ENCODE results near the gene KCNT1.

The KCNT1 gene

DNA sequence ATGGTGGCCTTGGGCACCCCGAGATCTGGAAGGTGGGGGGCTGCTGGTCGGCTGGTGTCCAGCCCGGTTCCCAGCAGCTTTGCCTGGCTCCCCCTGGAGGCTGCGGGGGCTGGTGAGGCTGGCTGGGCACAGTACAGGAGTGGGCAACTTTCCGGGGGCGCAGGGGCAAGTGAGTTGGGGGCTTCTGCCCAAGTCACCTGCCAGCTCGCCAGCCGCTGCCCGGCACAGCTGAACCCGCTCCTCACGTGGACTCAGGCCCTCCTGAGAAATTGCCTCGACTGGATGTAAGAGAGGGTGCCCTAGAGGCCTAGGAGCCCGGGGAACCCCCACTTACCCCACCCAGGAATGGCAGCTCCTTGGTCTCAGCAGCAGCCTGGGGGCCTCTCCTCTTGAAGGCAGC lies 15.4 kb downstream of the KCNT1 start:
- DNase-seq (ENCODE audit: low spot score), result no peak
- in situ Hi-C loops (cut with MboI; ENCODE audit: low pct_unique_long_range_greater_than_20kb, low sequenced_read_pairs, unreplicated experiment), result no loop called here
- TF ChIP-seq, protein P1, sequence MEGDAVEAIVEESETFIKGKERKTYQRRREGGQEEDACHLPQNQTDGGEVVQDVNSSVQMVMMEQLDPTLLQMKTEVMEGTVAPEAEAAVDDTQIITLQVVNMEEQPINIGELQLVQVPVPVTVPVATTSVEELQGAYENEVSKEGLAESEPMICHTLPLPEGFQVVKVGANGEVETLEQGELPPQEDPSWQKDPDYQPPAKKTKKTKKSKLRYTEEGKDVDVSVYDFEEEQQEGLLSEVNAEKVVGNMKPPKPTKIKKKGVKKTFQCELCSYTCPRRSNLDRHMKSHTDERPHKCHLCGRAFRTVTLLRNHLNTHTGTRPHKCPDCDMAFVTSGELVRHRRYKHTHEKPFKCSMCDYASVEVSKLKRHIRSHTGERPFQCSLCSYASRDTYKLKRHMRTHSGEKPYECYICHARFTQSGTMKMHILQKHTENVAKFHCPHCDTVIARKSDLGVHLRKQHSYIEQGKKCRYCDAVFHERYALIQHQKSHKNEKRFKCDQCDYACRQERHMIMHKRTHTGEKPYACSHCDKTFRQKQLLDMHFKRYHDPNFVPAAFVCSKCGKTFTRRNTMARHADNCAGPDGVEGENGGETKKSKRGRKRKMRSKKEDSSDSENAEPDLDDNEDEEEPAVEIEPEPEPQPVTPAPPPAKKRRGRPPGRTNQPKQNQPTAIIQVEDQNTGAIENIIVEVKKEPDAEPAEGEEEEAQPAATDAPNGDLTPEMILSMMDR (IDR thresholded peaks at IDR 0.05; ENCODE audit: extremely low read depth, insufficient read depth, missing control alignments), result no peak

DNA sequence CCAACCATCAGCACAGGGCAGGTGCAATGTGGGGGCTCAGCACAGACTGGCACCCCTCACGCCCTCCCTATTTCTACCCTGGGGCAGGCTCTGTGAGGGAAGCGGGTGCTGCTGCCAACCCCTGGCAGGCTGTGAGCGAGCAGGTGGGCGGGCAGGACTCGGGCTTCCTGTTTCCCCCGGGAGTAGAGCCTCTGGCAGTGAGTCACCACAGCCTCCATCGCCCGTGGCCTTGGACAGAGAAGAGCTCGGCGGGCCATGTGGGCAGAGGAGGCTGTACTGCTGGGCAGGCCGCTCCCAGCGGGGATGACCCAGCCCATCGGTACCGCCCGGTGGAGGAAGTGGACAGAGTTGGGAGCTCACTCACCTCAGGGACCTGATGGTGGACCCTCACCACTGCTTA lies 16.6 kb downstream of the KCNT1 start:
- DNase-seq (ENCODE audit: low spot score), result no peak
- in situ Hi-C loops (cut with MboI; ENCODE audit: low pct_unique_long_range_greater_than_20kb, low sequenced_read_pairs, unreplicated experiment), result no loop called here
- TF ChIP-seq, protein P1 (IDR thresholded peaks at IDR 0.05; ENCODE audit: extremely low read depth, insufficient read depth, missing control alignments), result no peak

DNA sequence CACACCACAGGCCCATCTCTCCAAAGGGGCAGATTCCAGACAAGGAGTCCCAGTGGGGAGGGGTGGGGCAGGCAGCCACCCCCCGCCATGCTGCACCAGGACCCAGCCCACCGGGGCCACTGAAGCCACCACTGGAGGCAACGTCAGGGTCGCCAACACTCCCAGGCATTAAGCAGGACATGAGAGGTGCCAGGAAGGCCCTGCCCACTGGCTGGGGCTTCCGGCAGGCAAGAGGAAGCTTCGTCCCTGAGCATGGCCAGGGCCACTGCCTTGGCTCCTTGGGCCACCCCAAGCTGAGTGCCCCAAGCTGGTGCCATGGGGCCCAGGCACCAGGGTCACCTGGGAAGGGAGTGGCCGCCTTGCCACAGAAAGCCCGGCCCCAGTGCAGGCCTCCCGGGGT lies 17.5 kb downstream of the KCNT1 start:
- no peak for DNase-seq (ENCODE audit: low spot score)
- in situ Hi-C loops (cut with MboI; ENCODE audit: low pct_unique_long_range_greater_than_20kb, low sequenced_read_pairs, unreplicated experiment), result no loop called here
- TF ChIP-seq, protein P1 (IDR thresholded peaks at IDR 0.05; ENCODE audit: extremely low read depth, insufficient read depth, missing control alignments), result no peak

DNA sequence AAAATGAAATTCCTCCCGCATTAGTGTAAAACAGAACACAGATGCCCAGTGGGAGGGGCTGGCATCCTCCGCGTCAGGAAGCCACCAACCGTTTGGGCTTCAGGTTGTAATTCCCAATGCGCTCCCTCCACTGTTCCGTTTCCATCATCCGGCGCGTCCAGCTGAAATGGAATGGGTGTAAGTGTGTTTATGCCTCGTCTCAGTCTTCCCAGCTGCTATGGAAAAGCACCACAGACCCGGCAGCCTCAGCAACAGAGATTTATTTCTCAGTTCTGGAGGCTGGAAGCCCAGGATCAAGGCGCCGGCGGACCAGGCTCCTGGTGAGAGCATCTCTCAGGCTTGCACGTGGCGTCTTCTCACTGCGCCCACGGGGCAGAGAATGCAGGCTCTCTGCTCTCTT lies 20.4 kb downstream of the KCNT1 start:
- TF ChIP-seq, protein P1 (IDR thresholded peaks at IDR 0.05; ENCODE audit: extremely low read depth, insufficient read depth, missing control alignments), result no peak
- DNase-seq (ENCODE audit: low spot score), result no peak
- in situ Hi-C loops (cut with MboI; ENCODE audit: low pct_unique_long_range_greater_than_20kb, low sequenced_read_pairs, unreplicated experiment), result no loop called here

DNA sequence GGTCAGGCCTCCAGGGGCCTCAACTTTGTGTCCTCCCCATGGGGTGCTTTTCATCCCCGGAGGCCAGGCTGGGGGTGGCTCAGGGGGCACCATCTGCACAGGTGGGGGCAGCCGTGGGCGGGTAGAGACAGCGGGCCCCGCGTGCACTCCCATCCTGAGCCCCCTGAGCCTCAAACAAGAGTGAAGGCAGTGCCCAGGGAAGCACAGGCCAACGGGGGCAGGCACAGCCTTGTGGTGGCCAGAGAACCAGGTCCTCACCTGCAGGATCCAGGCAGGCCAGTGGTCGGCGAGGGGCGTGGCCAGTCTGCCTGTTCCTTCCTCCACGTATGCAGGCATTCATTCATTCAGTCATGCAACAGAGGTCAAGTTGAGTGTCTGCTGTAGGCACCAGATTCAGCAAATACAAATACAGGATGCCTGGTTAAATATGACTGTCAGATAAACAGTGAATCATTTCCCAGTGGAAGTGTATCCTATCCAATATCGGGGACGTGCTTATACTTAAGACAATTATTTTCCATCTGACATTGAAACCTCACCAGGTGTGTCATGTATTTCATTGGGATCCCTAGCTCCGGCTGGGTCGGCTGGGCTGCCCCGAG lies 22.3 kb downstream of the KCNT1 start:
- DNase-seq (ENCODE audit: low spot score), result no peak
- TF ChIP-seq, protein P1 (IDR thresholded peaks at IDR 0.05; ENCODE audit: extremely low read depth, insufficient read depth, missing control alignments), result no peak
- in situ Hi-C loops (cut with MboI; ENCODE audit: low pct_unique_long_range_greater_than_20kb, low sequenced_read_pairs, unreplicated experiment), result no loop called here

DNA sequence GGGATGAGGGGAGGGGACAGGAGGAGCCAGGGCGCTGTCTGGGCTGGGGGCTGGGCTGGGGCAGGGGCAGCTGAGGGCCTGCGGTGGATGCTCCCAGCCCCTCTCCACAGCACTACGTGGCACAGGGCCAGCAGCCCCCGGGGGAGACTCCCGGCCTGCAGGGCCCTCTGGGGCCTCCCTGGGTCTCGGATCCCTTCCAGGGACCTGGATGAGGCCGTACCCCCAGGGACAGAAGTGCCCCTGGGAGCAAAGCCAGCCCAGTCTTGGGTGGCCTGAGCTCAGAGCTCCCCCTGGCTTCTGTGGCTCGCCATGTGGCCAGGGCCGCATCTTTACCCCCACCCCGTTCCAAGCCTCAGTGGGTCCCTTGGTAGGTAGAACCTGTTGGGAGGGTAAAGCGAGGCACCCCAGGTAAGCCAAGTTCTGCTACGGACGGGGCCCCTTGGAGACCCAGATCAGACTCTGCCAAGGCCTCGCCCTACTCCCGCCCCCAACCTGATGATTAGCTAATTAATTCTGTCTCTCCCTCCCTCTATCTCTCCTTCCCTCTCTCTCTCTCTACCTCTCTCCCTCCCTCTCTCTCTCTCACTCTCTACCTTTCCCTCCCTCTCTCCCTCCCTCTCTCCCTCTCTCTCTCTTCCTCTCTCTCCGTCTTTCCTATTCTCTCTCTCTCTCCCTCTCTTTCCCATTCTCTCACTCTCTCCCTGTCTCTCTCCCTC lies 24.3 kb downstream of the KCNT1 start:
- no peak for DNase-seq (ENCODE audit: low spot score)
- TF ChIP-seq, protein P1 (IDR thresholded peaks at IDR 0.05; ENCODE audit: extremely low read depth, insufficient read depth, missing control alignments), result no peak
- in situ Hi-C loops (cut with MboI; ENCODE audit: low pct_unique_long_range_greater_than_20kb, low sequenced_read_pairs, unreplicated experiment), result no loop called here

Measured in GM13977 (cell line).